Measurements from ENCODE around the gene DNMBP.

- TF ChIP-seq POLR2AphosphoS5 (IDR thresholded peaks at IDR 0.05; ENCODE audit: low read depth, low read length) = no peak
- no peak for TF ChIP-seq TAF1 (IDR thresholded peaks at IDR 0.05; ENCODE audit: borderline replicate concordance, low read depth, low read length)
- no peak for TF ChIP-seq POLR2A (IDR thresholded peaks at IDR 0.05; ENCODE audit: low read depth, low read length)
Observed at GRCh38 chr10:99927721-99928280, 81.9 kb downstream of the DNMBP start.
